Measurements from ENCODE around the gene RNF223. TPM values are rescaled to one million over a fixed set of nuclear protein-coding genes. Genes with fewer than 3 reads are reported as not detected.

The RNF223 gene
- total and polyA plus RNA-seq, 11 donors: not detected

GRCh38 chr1:1054099-1054700 lies 19.9 kb downstream of the RNF223 start:
- intact Hi-C loops (cut with DNase I): no loop called here
- H3K9me3 ChIP-seq: no peaks in the 10 kb centered on the region
- H3K4me1 ChIP-seq: peaks cover 0 to 13% (median 5%) of the 10 kb centered on the region in 12 donors
- no peak overlapping the region for H3K27ac ChIP-seq
- TF ChIP-seq POLR2A (IDR thresholded peaks at IDR 0.05) (no peak), CTCF (IDR thresholded peaks at IDR 0.05) (no peak)
- DNase-seq: no peak
- peaks cover 0 to 31% (median 0%) of the 10 kb centered on the region in 9 donors for H3K36me3 ChIP-seq
- no peak overlapping the region for H3K4me3 ChIP-seq
- peaks cover 0 to 18% (median 7%) of the 10 kb centered on the region in 9 donors for H3K27me3 ChIP-seq
- no peak for ATAC-seq
- 94 to 100% (median 95%) methylated on average over 4 to 18 of the region's 18 CpGs for WGBS, 4 donors

DNA sequence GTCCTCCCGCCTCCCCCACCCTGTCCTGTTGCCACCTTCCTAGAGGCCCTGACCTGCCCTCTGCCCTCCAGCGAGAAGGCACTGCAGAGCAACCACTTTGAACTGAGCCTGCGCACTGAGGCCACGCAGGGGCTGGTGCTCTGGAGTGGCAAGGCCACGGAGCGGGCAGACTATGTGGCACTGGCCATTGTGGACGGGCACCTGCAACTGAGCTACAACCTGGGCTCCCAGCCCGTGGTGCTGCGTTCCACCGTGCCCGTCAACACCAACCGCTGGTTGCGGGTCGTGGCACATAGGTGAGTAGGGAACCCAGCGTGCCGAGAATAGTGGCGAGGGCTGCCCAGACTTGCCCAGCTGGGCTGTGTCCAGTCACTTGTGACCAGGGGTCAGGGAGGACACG lies 20.4 kb downstream of the RNF223 start:
- no peak overlapping the region for H3K4me3 ChIP-seq
- ATAC-seq (no peak), DNase-seq (no peak)
- intact Hi-C loops (cut with DNase I): no loop called here
- peaks cover 0 to 32% (median 0%) of the 10 kb centered on the region in 9 donors for H3K36me3 ChIP-seq
- no peak for TF ChIP-seq POLR2A (IDR thresholded peaks at IDR 0.05)
- no peak for TF ChIP-seq CTCF (IDR thresholded peaks at IDR 0.05)
- H3K27ac ChIP-seq: no peak overlapping the region
- H3K4me1 ChIP-seq: peaks cover 0 to 8% (median under 1%) of the 10 kb centered on the region in 12 donors
- 95 to 98% (median 96%) methylated on average over 12 to 18 of the region's 18 CpGs for WGBS, 4 donors
- no peaks in the 10 kb centered on the region for H3K9me3 ChIP-seq
- H3K27me3 ChIP-seq: peaks cover 0 to 13% (median 7%) of the 10 kb centered on the region in 9 donors

GRCh38 chr1:1053022-1053421 lies 21.1 kb downstream of the RNF223 start:
- WGBS, 4 donors: 94 to 100% (median 95%) methylated on average over 7 to 15 of the region's 15 CpGs
- Histone ChIP-seq H3K27ac (no peak overlapping the region), H3K4me3 (no peak overlapping the region), H3K9me3 (no peaks in the 10 kb centered on the region), H3K4me1 (peaks cover 0 to 1% (median 0%) of the 10 kb centered on the region in 12 donors), H3K27me3 (peaks cover 0 to 7% (median under 1%) of the 10 kb centered on the region in 9 donors), H3K36me3 (peaks cover 0 to 32% (median 0%) of the 10 kb centered on the region in 9 donors)
- no peak for DNase-seq
- intact Hi-C loops (cut with DNase I): no loop called here
- no peak for ATAC-seq
- TF ChIP-seq CTCF (IDR thresholded peaks at IDR 0.05) (no peak), POLR2A (IDR thresholded peaks at IDR 0.05) (no peak)

DNA sequence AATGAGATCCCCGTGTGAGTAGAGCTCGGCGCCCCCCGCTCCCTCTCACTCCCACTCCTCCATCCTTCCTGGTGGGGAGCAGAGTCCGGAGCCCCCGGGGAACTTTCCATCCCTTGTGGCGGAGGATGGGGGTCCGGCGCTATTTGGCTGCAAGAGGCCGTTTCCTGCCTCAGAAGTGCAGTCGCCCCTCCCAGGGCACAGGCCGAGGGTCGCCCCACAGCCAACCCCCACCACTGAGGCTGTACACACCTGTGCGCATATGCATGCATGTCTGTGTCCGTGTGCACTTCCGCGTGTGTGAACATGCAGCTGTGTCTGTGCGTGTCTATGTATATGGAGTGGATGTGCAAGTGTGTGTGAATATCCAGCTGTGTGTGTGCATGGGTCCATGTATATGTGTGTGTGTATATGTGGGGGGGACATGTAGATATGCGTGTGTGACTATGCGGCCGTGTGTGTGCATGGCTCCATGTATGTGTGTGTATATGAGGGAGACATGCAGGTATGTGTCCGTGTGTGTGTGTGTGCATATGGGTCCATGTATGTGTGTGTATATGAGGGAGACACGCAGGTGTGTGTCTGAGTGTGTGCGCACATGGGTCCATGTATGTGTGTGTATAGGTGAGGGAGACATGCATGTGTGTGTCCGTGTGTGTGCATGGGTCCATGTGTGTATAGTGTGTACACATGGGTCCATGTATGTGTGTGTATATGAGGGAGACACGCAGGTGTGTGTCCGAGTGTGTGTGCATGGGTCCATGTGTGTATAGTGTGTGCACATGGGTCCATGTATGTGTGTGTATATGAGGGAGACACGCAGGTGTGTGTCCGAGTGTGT lies 21.9 kb downstream of the RNF223 start:
- intact Hi-C loops (cut with DNase I): no loop called here
- TF ChIP-seq CTCF (IDR thresholded peaks at IDR 0.05): no peak
- no peak for TF ChIP-seq POLR2A (IDR thresholded peaks at IDR 0.05)
- H3K27me3 ChIP-seq: peaks cover 0 to 5% (median 0%) of the 10 kb centered on the region in 9 donors
- 93 to 95% (median 94%) methylated on average over 28 to 29 of the region's 29 CpGs for WGBS, 4 donors
- H3K27ac ChIP-seq: no peak overlapping the region
- peaks cover 0 to 37% (median 3%) of the 10 kb centered on the region in 9 donors for H3K36me3 ChIP-seq
- H3K9me3 ChIP-seq: no peaks in the 10 kb centered on the region
- no peak overlapping the region for H3K4me3 ChIP-seq
- DNase-seq (no peak), ATAC-seq (no peak)
- no peaks in the 10 kb centered on the region for H3K4me1 ChIP-seq
